HAP-1 (cell line): ENCODE results near the gene SMIM1.

Experiments
- DNase-seq, 2 experiments: peaks; one replicate each; pipeline ENCODE4 v3.0.0-alpha.2; 2016 to 2020; ENCODE audit warnings: low spot score in 2 of 2
- H3K27me3 ChIP-seq: fragments of 250-450 bp; sonication (Bioruptor Pico); 2 replicates; pipeline ENCODE4 v1.5.1; 2020; ENCODE audit warnings: low read depth, mild to moderate bottlenecking, moderate library complexity
- H3K36me3 ChIP-seq: fragments of 250-450 bp; sonication (Bioruptor Pico); replicated peaks from 2 replicates; pipeline ENCODE4 v1.5.1; 2020; ENCODE audit warnings: mild to moderate bottlenecking
- H3K4me1 ChIP-seq: fragments of 250-450 bp; sonication (Bioruptor Pico); 2 replicates; pipeline ENCODE4 v1.5.1; 2020; ENCODE audit warnings: mild to moderate bottlenecking
- H3K4me3 ChIP-seq: fragments of 250-450 bp; sonication (Bioruptor Pico); 2 replicates; pipeline ENCODE4 v1.5.1; 2020; ENCODE audit warnings: mild to moderate bottlenecking, moderate library complexity
- H3K9me3 ChIP-seq: fragments of 250-450 bp; sonication (Bioruptor Pico); 2 replicates; pipeline ENCODE4 v1.5.1; 2020; ENCODE audit warnings: mild to moderate bottlenecking, moderate library complexity
- in situ Hi-C: fragments of 300-500 bp; cut with MboI; formaldehyde crosslinking; loops from 3 replicates; pipeline ENCODE4 v1.14.3; 2020; ENCODE audit warnings: low sequenced_read_pairs, inconsistent platforms, mixed read lengths

Gene SMIM1

GRCh38 chr1:3733094-3733882 is 39.3 kb upstream of the SMIM1 start:
- no peaks in the 10 kb centered on the region for H3K4me1 ChIP-seq
- no peak overlapping the region for H3K4me3 ChIP-seq
- DNase-seq: no peak
- H3K36me3 ChIP-seq: peaks cover 21% of the 10 kb centered on the region
- H3K27me3 ChIP-seq: no peaks in the 10 kb centered on the region
- in situ Hi-C loops: no loop called here
- H3K9me3 ChIP-seq: no peaks in the 10 kb centered on the region

GRCh38 chr1:3733883-3734589 is 38.5 kb upstream of the SMIM1 start:
- in situ Hi-C loops: no loop called here
- H3K4me3 ChIP-seq: no peak overlapping the region
- H3K36me3 ChIP-seq: peaks cover 27% of the 10 kb centered on the region
- no peaks in the 10 kb centered on the region for H3K27me3 ChIP-seq
- H3K4me1 ChIP-seq: no peaks in the 10 kb centered on the region
- no peak for DNase-seq
- no peaks in the 10 kb centered on the region for H3K9me3 ChIP-seq

GRCh38 chr1:3734602-3735001 is 37.9 kb upstream of the SMIM1 start:
- Histone ChIP-seq H3K9me3 (no peaks in the 10 kb centered on the region), H3K4me3 (no peak overlapping the region), H3K27me3 (no peaks in the 10 kb centered on the region), H3K36me3 (peaks cover 27% of the 10 kb centered on the region), H3K4me1 (no peaks in the 10 kb centered on the region)
- DNase-seq: no peak
- in situ Hi-C loops: no loop called here

- no peak for DNase-seq
- in situ Hi-C loops: no loop called here
- Histone ChIP-seq H3K9me3 (no peaks in the 10 kb centered on the region), H3K4me1 (no peaks in the 10 kb centered on the region), H3K36me3 (peaks cover 27% of the 10 kb centered on the region), H3K4me3 (no peak overlapping the region), H3K27me3 (no peaks in the 10 kb centered on the region)
Observed at GRCh38 chr1:3735027-3735681, 37.4 kb upstream of the SMIM1 start.

- DNase-seq: no peak
- in situ Hi-C loops: no loop called here
- Histone ChIP-seq H3K4me1 (no peaks in the 10 kb centered on the region), H3K9me3 (no peaks in the 10 kb centered on the region), H3K36me3 (peaks cover 27% of the 10 kb centered on the region), H3K4me3 (no peak overlapping the region), H3K27me3 (no peaks in the 10 kb centered on the region)
Observed at GRCh38 chr1:3735688-3736087, 36.9 kb upstream of the SMIM1 start.

GRCh38 chr1:3736131-3736561 is 36.4 kb upstream of the SMIM1 start:
- DNase-seq: no peak
- in situ Hi-C loops: no loop called here
- peaks cover 31% of the 10 kb centered on the region for H3K36me3 ChIP-seq

GRCh38 chr1:3736708-3737107 is 35.8 kb upstream of the SMIM1 start:
- in situ Hi-C loops: no loop called here
- Histone ChIP-seq H3K4me1 (no peaks in the 10 kb centered on the region), H3K27me3 (no peaks in the 10 kb centered on the region), H3K9me3 (no peaks in the 10 kb centered on the region), H3K4me3 (no peak overlapping the region), H3K36me3 (peaks cover 37% of the 10 kb centered on the region)
- no peak for DNase-seq

More at GRCh38 chr1:3736131-3736561, 36.4 kb upstream of the SMIM1 start:
- no peaks in the 10 kb centered on the region for H3K9me3 ChIP-seq
- no peak overlapping the region for H3K4me3 ChIP-seq
- no peaks in the 10 kb centered on the region for H3K27me3 ChIP-seq
- H3K4me1 ChIP-seq: no peaks in the 10 kb centered on the region

GRCh38 chr1:3738943-3739342 is 33.6 kb upstream of the SMIM1 start:
- no peak overlapping the region for H3K4me3 ChIP-seq
- in situ Hi-C loops: no loop called here
- H3K4me1 ChIP-seq: no peaks in the 10 kb centered on the region
- H3K36me3 ChIP-seq: peaks cover 55% of the 10 kb centered on the region
- DNase-seq: no peak
- no peaks in the 10 kb centered on the region for H3K27me3 ChIP-seq
- H3K9me3 ChIP-seq: no peaks in the 10 kb centered on the region

GRCh38 chr1:3740042-3740441 is 32.5 kb upstream of the SMIM1 start:
- H3K4me1 ChIP-seq: peaks cover 2% of the 10 kb centered on the region; the same call in 1 of the 2 replicates
- H3K36me3 ChIP-seq: peaks cover 55% of the 10 kb centered on the region
- H3K4me3 ChIP-seq: no peak overlapping the region
- in situ Hi-C loops: no loop called here
- no peaks in the 10 kb centered on the region for H3K9me3 ChIP-seq
- DNase-seq: no peak
- H3K27me3 ChIP-seq: no peaks in the 10 kb centered on the region

GRCh38 chr1:3740752-3741151 is 31.8 kb upstream of the SMIM1 start:
- Histone ChIP-seq H3K4me3 (no peak overlapping the region), H3K36me3 (peaks cover 56% of the 10 kb centered on the region), H3K4me1 (peaks cover 3% of the 10 kb centered on the region; the same call in 1 of the 2 replicates), H3K27me3 (no peaks in the 10 kb centered on the region), H3K9me3 (no peaks in the 10 kb centered on the region)
- DNase-seq: no peak
- in situ Hi-C loops: no loop called here

- peaks cover 52% of the 10 kb centered on the region for H3K36me3 ChIP-seq
- no peaks in the 10 kb centered on the region for H3K27me3 ChIP-seq
- in situ Hi-C loops: no loop called here
- peaks cover 8% of the 10 kb centered on the region for H3K4me1 ChIP-seq
- H3K4me3 ChIP-seq: no peak overlapping the region
- no peak for DNase-seq
- no peaks in the 10 kb centered on the region for H3K9me3 ChIP-seq
Observed at GRCh38 chr1:3741566-3742438, 30.7 kb upstream of the SMIM1 start.

GRCh38 chr1:3742439-3743298 is 29.9 kb upstream of the SMIM1 start:
- no peak for DNase-seq
- Histone ChIP-seq H3K4me3 (no peak overlapping the region), H3K4me1 (peaks cover 8% of the 10 kb centered on the region), H3K36me3 (peaks cover 48% of the 10 kb centered on the region), H3K9me3 (no peaks in the 10 kb centered on the region), H3K27me3 (no peaks in the 10 kb centered on the region)
- in situ Hi-C loops: no loop called here
